Naive B cell (primary cell): ENCODE results near the gene IGFL2. TPM values are rescaled to one million over a fixed set of nuclear protein-coding genes. Genes with fewer than 3 reads are reported as not detected.
"Not testable (repeated sequence)": the region's sequence is repeated elsewhere in the genome, so short reads cannot be mapped to it uniquely, and the experiment has no call there.

Experiments used
- ATAC-seq, 2 donors: fragments of 150-1000 bp; cut with Tn5 transposase; 2 replicates each; pipeline ENCODE4 v1.10.0; 2021; ENCODE audit warnings: low read depth in 2 of 2, mild to moderate bottlenecking in 2 of 2, moderate library complexity in 2 of 2
- DNase-seq: peaks from one replicate; pipeline ENCODE4 v3.0.0; 2022
- H3K27ac Mint-ChIP-seq, 6 donors: one replicate each; pipeline ENCODE4 v1.8.0; 2020 to 2022; ENCODE audit warnings: mild to moderate bottlenecking in 6 of 6, mixed read lengths in 6 of 6, moderate library complexity in 5 of 6, inconsistent platforms in 2 of 6
- H3K27me3 Mint-ChIP-seq, 3 donors: one replicate each; pipeline ENCODE4 v1.8.0; 2021 to 2022; ENCODE audit warnings: mixed read lengths in 3 of 3, mild to moderate bottlenecking in 1 of 3
- H3K36me3 Mint-ChIP-seq, 2 donors: one replicate each; pipeline ENCODE4 v1.8.0; 2020 to 2022; ENCODE audit warnings: mixed read lengths in 2 of 2, inconsistent platforms in 1 of 2, mild to moderate bottlenecking in 1 of 2
- H3K4me1 Mint-ChIP-seq, 3 donors: one replicate each; pipeline ENCODE4 v1.8.0; 2020 to 2022; ENCODE audit warnings: mixed read lengths in 3 of 3, inconsistent platforms in 1 of 3, mild to moderate bottlenecking in 1 of 3, moderate library complexity in 1 of 3
- H3K4me3 Mint-ChIP-seq, 8 donors: one replicate each; pipeline ENCODE4 v1.8.0; 2020 to 2022; ENCODE audit warnings: mild to moderate bottlenecking in 8 of 8, mixed read lengths in 8 of 8, moderate library complexity in 8 of 8, inconsistent platforms in 2 of 8
- H3K9me3 Mint-ChIP-seq, 7 donors: one replicate each; pipeline ENCODE4 v1.8.0; 2020 to 2022; ENCODE audit warnings: mixed read lengths in 7 of 7, mild to moderate bottlenecking in 5 of 7, inconsistent platforms in 2 of 7, moderate library complexity in 1 of 7
- polyA plus RNA-seq, 6 donors: library from polyadenylated mRNA; unstranded; fragments of 300-500 nt; fragmentation: Illumina TruSeq; gene quantifications; one replicate each; pipeline ENCODE4 v1.2.3, GENCODE V29; 2021; ENCODE audit warnings: low read depth in 6 of 6

The IGFL2 gene
- polyA plus RNA-seq = not detected

- Mint-ChIP-seq H3K27me3 (peaks cover 32 to 78% (median 61%) of the 10 kb centered on the region in 3 donors), H3K4me1 (no peaks in the 10 kb centered on the region), H3K36me3 (no peaks in the 10 kb centered on the region), H3K9me3 (no peaks in the 10 kb centered on the region), H3K4me3 (no peak within 1 kb of the TSS), H3K27ac (no peak within 1 kb of the TSS)
- ATAC-seq (no peak), DNase-seq (no peak)
These were observed at the start of gene IGFL2 for GRCh38 chr19:46147791-46148288. Gene IGFL2 (plus strand): TSS chr19:46148238. CDS start chr19:46148279, 41 bp downstream.

GRCh38 chr19:46100344-46100743, 47.7 kb upstream of the IGFL2 start:
- H3K27me3 Mint-ChIP-seq = peaks cover 29 to 46% (median 41%) of the 10 kb centered on the region in 3 donors
- no peak for ATAC-seq
- H3K27ac Mint-ChIP-seq = no peak overlapping the region
- no peak for DNase-seq
- no peak overlapping the region for H3K4me3 Mint-ChIP-seq
- H3K9me3 Mint-ChIP-seq = peaks cover 4 to 39% (median 33%) of the 10 kb centered on the region in 7 donors
- H3K36me3 Mint-ChIP-seq = peaks cover 7 to 30% of the 10 kb centered on the region in 2 donors
- H3K4me1 Mint-ChIP-seq = no peaks in the 10 kb centered on the region

DNA sequence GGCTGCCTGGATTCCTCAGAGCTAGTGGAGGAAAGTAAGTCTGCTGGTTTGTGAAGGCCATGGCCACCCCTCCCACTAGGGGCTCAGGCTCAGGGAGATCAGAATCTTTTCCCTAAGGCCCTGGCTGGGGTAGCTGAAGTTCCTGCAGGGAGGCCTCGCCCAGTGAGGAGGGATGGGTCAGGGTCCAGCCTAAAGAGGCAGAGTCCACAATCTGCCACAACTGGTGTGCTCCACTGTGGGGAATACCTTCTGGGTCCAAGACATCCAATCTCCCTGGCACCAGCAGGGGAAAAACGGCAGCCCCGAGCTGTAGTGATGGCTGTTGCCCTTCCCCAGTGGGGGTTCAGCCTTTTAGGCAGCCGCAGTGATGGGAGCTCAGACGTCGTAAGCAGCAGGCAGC, 46.7 kb upstream of the IGFL2 start:
- Mint-ChIP-seq H3K27ac (no peak overlapping the region), H3K27me3 (peaks cover 21 to 37% (median 35%) of the 10 kb centered on the region in 3 donors), H3K36me3 (peaks cover 7 to 30% of the 10 kb centered on the region in 2 donors), H3K4me3 (no peak overlapping the region), H3K9me3 (peaks cover 4 to 36% (median 29%) of the 10 kb centered on the region in 7 donors), H3K4me1 (no peaks in the 10 kb centered on the region)
- DNase-seq = no peak
- no peak for ATAC-seq

GRCh38 chr19:46102333-46102732, 45.7 kb upstream of the IGFL2 start:
- not testable (repeated sequence) for H3K4me3 Mint-ChIP-seq, ATAC-seq, DNase-seq, H3K27ac Mint-ChIP-seq, H3K4me1 Mint-ChIP-seq
- peaks cover 1 to 26% (median 20%) of the 10 kb centered on the region in 7 donors for H3K9me3 Mint-ChIP-seq
- peaks cover 5 to 22% of the 10 kb centered on the region in 2 donors for H3K36me3 Mint-ChIP-seq
- H3K27me3 Mint-ChIP-seq = peaks cover 18 to 26% (median 24%) of the 10 kb centered on the region in 3 donors

GRCh38 chr19:46107371-46107770, 40.7 kb upstream of the IGFL2 start:
- DNase-seq (no peak), ATAC-seq (no peak)
- Mint-ChIP-seq H3K9me3 (peaks cover 0 to 6% (median 2%) of the 10 kb centered on the region in 7 donors), H3K27ac (no peak overlapping the region), H3K36me3 (no peaks in the 10 kb centered on the region), H3K4me1 (no peaks in the 10 kb centered on the region), H3K27me3 (peaks cover 2 to 5% (median 3%) of the 10 kb centered on the region in 3 donors), H3K4me3 (no peak overlapping the region)

DNA sequence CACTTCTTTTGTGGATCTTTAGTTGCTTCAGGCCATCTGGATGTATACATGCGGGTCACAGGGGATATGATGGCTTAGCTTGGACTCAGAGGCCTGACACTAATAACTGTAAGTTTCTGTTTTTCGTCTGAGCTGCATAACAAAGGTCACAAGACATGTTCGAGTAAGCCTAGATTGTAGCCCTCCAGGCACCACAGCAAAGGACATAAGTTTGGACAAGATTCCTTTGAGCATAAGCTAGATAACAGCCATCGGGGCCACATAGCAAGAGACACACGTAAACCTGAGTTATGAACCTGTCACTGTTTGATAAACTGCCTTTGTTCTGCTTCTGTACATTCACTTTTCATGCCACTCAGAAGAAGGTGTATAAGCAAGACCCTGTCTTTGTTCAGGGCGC, 38.2 kb upstream of the IGFL2 start:
- peaks cover 19 to 28% (median 27%) of the 10 kb centered on the region in 3 donors for H3K27me3 Mint-ChIP-seq
- H3K36me3 Mint-ChIP-seq = no peaks in the 10 kb centered on the region
- H3K9me3 Mint-ChIP-seq = peaks cover 0 to 6% (median 2%) of the 10 kb centered on the region in 7 donors
- no peaks in the 10 kb centered on the region for H3K4me1 Mint-ChIP-seq
- no peak overlapping the region for H3K27ac Mint-ChIP-seq
- H3K4me3 Mint-ChIP-seq = no peak overlapping the region
- ATAC-seq (no peak), DNase-seq (no peak)

DNA sequence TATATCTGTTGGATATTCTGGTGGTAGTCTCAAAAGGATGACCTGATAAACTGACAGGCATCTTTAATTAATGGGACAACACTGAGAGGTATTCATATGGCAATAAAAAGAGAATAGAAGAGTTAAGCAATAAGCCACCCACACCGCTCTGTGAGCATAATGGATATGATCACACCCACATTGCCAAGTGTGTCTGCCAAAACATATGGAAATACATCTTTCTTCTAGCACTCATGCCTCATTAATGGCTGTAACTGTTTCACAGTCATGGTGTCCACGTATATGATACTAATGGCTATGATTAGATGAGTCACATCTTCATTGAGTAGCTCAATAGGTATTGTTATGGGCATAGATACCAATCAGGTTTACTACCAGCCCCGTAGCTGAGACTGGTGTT, 36.7 kb upstream of the IGFL2 start:
- DNase-seq = no peak
- ATAC-seq = no peak
- Mint-ChIP-seq H3K27ac (no peak overlapping the region), H3K4me1 (no peaks in the 10 kb centered on the region), H3K27me3 (peaks cover 19 to 36% (median 33%) of the 10 kb centered on the region in 3 donors), H3K36me3 (no peaks in the 10 kb centered on the region), H3K9me3 (peaks cover 0 to 6% (median 2%) of the 10 kb centered on the region in 7 donors), H3K4me3 (no peak overlapping the region)

- DNase-seq (no peak), ATAC-seq (no peak)
- Mint-ChIP-seq H3K36me3 (no peaks in the 10 kb centered on the region), H3K4me1 (no peaks in the 10 kb centered on the region), H3K4me3 (no peak overlapping the region), H3K9me3 (peaks cover 0 to 6% (median 2%) of the 10 kb centered on the region in 7 donors), H3K27ac (no peak overlapping the region), H3K27me3 (peaks cover 19 to 37% (median 36%) of the 10 kb centered on the region in 3 donors)
These were observed 35.5 kb upstream of the IGFL2 start for GRCh38 chr19:46112527-46112926.

DNA sequence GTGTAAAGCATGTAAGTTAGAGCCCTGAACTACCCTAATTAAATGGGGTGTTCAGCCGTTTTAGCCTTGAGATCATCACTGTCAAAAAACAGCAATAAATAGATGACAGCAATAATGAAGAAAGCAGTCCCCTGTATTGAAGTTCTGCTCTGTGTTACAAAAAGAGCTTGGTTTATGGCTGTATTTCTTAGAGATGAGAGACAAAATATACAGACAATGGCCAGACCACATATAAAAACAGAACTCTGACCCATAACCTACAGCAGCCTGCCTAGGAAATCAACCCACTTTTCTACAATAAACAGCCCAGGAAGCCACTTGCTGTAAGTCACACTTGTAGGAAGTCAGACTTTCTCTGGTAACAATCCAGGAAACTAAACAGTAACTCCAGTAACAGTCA, 34.3 kb upstream of the IGFL2 start:
- Mint-ChIP-seq H3K27ac (no peak overlapping the region), H3K9me3 (peaks cover 0 to 8% (median 1%) of the 10 kb centered on the region in 7 donors), H3K36me3 (no peaks in the 10 kb centered on the region), H3K4me3 (no peak overlapping the region), H3K4me1 (no peaks in the 10 kb centered on the region), H3K27me3 (peaks cover 18 to 45% (median 44%) of the 10 kb centered on the region in 3 donors)
- ATAC-seq = no peak
- DNase-seq = no peak

DNA sequence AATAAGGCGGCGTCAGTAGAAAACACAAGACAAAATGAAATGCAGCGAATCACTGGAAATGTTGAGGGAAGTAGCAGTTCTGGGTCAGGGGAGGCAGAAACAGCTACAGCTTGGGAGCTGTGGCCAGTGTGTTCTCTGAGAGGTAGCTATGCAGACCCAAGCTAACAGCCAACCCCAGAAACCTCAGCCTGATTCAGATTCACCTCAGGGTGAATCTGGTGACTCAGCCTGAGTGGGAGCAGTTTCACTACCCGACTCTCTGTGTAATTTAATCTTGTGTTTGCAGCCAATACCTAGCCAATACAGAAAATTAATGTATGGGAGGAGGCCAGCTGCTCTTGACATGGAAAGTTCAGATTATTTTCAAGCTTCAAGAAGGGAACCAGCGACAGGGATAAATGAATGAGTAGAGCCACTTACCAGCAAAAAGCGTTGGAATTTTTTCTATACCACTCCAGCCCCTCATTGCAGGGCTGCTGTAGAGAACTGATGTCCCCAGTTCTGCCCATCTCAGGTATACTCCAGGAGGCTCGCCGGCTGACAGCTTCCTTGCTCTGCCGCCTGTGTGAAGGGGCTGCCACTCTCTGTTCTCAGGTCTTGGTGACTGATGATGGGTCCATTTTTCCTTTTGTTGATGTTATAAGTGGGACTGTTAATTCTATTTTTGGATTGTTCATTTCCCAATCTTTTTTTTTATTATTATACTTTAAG, 32.5 kb upstream of the IGFL2 start:
- Mint-ChIP-seq H3K27ac (no peak overlapping the region), H3K27me3 (peaks cover 15 to 57% (median 55%) of the 10 kb centered on the region in 3 donors), H3K4me3 (no peak overlapping the region), H3K4me1 (no peaks in the 10 kb centered on the region), H3K9me3 (peaks cover 0 to 5% (median 0%) of the 10 kb centered on the region in 7 donors), H3K36me3 (no peaks in the 10 kb centered on the region)
- DNase-seq (no peak), ATAC-seq (no peak)

GRCh38 chr19:46116121-46116520, 31.9 kb upstream of the IGFL2 start:
- H3K4me3 Mint-ChIP-seq = no peak overlapping the region
- H3K9me3 Mint-ChIP-seq = peaks cover 0 to 5% (median 0%) of the 10 kb centered on the region in 7 donors
- peaks cover 15 to 59% (median 58%) of the 10 kb centered on the region in 3 donors for H3K27me3 Mint-ChIP-seq
- DNase-seq (no peak), ATAC-seq (no peak)
- no peak overlapping the region for H3K27ac Mint-ChIP-seq
- H3K36me3 Mint-ChIP-seq = no peaks in the 10 kb centered on the region
- no peaks in the 10 kb centered on the region for H3K4me1 Mint-ChIP-seq

DNA sequence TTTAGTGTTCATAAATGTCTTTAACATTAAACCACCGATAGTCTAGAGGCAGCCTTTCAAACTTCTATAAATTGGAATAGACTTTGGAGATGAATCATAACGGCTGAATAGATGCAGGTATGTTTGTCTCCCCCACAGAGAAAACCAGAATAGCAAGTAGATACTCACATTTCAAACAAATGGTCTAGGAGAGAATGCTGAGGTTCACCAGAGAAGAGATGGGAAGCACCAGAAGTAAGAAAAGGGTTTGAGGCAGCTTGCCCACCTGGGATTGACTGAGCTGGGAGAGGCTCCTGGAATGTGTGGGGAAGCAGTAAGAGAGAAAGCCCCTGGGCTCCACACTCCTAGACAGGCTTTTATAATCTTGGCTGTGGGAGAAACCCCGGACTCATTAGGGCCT, 29.9 kb upstream of the IGFL2 start:
- H3K4me1 Mint-ChIP-seq = no peaks in the 10 kb centered on the region
- peaks cover 8 to 57% (median 55%) of the 10 kb centered on the region in 3 donors for H3K27me3 Mint-ChIP-seq

DNA sequence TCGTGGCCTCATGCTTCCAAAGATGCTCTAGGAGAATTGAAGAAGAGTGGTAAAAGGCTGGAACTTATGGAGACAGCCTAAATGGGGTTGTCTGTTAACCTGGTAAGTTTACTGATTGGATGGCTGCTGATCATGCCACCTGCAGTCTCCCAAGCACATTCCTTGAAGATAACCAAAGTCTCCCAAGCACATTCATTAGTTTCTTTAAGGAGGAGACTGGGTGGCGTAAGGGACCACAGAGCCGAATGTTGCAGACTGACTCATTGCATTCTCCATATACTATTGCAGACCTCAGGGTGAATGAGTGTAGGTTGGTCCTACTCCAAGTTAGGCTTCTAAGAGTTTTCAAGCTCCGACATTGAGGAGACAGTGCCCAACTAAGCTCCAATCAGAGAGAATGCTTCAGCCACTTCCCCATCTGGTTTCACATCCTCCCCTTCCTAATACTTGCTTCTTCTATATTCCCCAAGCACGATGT, 23.4 kb upstream of the IGFL2 start, which contains the start of gene IGFL3:
TSS of gene IGFL3 (minus strand) at position 51 of the 478 bp plus-strand sequence. CDS start at position 12, 39 bp downstream.
- DNase-seq (no peak), ATAC-seq (no peak)
- H3K4me3 Mint-ChIP-seq = no peak within 1 kb of the TSS
- peaks cover 0 to 7% (median 3%) of the 10 kb centered on the region in 7 donors for H3K9me3 Mint-ChIP-seq
- H3K27ac Mint-ChIP-seq = no peak within 1 kb of the TSS
- H3K4me1 Mint-ChIP-seq = peaks cover 0 to 7% (median 0%) of the 10 kb centered on the region in 3 donors
- H3K36me3 Mint-ChIP-seq = no peaks in the 10 kb centered on the region
- peaks cover 38 to 57% (median 43%) of the 10 kb centered on the region in 3 donors for H3K27me3 Mint-ChIP-seq

More for the DNA sequence above, 29.9 kb upstream of the IGFL2 start:
- DNase-seq = no peak
- peaks cover 0 to 5% (median 0%) of the 10 kb centered on the region in 7 donors for H3K9me3 Mint-ChIP-seq
- ATAC-seq = no peak
- no peak overlapping the region for H3K4me3 Mint-ChIP-seq
- no peaks in the 10 kb centered on the region for H3K36me3 Mint-ChIP-seq
- H3K27ac Mint-ChIP-seq = no peak overlapping the region

- no peak overlapping the region for H3K4me3 Mint-ChIP-seq
- H3K27ac Mint-ChIP-seq = no peak overlapping the region
- H3K9me3 Mint-ChIP-seq = peaks cover 0 to 7% (median 0%) of the 10 kb centered on the region in 7 donors
- ATAC-seq = peak in 1 of 2 donors; percentile 52
- H3K27me3 Mint-ChIP-seq = peaks cover 40 to 55% (median 46%) of the 10 kb centered on the region in 3 donors
- peaks cover 0 to 7% (median 0%) of the 10 kb centered on the region in 3 donors for H3K4me1 Mint-ChIP-seq
- DNase-seq = no peak
- H3K36me3 Mint-ChIP-seq = no peaks in the 10 kb centered on the region
These were observed 22.6 kb upstream of the IGFL2 start for GRCh38 chr19:46125447-46125846.
